ENCODE measurements around the gene PLK5. TPM values are rescaled to one million over a fixed set of nuclear protein-coding genes. Genes with fewer than 3 reads are reported as not detected.

PLK5 gene
- total and polyA plus RNA-seq, 2 experiments from 2014 or later: 0.97 to 1.2 TPM

DNA sequence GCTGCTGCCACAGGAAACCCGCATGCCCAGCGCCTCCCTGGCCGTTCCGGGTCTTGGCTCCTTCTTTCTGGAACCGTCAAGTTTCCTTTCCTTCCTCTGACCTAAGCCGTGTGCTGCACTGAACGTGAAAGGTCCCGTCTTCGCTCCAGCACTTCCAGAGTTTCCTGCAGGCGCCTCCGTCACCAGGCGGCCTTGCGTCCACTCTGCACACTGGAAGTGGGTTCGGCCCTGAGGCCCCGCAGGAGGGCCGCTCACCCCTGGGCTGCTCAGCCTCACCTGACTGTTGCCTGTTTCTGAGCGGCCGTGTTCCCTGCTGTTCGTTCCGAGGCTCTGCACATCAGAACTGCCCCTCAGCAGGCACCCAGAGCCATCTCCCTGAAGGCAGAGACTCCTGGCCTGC lies 56.5 kb downstream of the PLK5 start:
- Mint-ChIP-seq H3K27me3 (ENCODE audit: insufficient read depth, low read depth, poor library complexity) (peaks cover 4% of the 10 kb centered on the region), H3K9me3 (no peaks in the 10 kb centered on the region), H3K36me3 (ENCODE audit: low read depth) (peaks cover 58% of the 10 kb centered on the region), H3K4me3 (no peak overlapping the region), H3K4me1 (no peaks in the 10 kb centered on the region), H3K27ac (no peak overlapping the region)
- H3K4me1 ChIP-seq (ENCODE audit: insufficient read depth): no peaks in the 10 kb centered on the region
- no peaks in the 10 kb centered on the region for H3K27me3 ChIP-seq (ENCODE audit: insufficient read depth)
- H3K4me2 ChIP-seq: no peak overlapping the region
- no peaks in the 10 kb centered on the region; the same call in 1 of the 2 replicates for H3K36me3 ChIP-seq (ENCODE audit: insufficient read depth)
- no peak for DNase-seq (ENCODE audit: low spot score)
- H2AFZ ChIP-seq: no peak overlapping the region
- TF ChIP-seq ZNF114 (CRISPR knock-in tag; IDR thresholded peaks at IDR 0.05) (no peak), POLR2AphosphoS5 (IDR thresholded peaks at IDR 0.05; ENCODE audit: low read depth) (no peak), NANOG (IDR thresholded peaks at IDR 0.05; ENCODE audit: borderline replicate concordance) (no peak)
- H3K4me3 ChIP-seq: no peak overlapping the region
- no peaks in the 10 kb centered on the region for H3K9me2 ChIP-seq (ENCODE audit: insufficient read depth)
- peaks cover 9% of the 10 kb centered on the region for H4K20me1 ChIP-seq (replicated peaks; ENCODE audit: insufficient read depth)
- no peaks in the 10 kb centered on the region for H3K79me2 ChIP-seq (replicated peaks; ENCODE audit: insufficient read depth)
- no peak for ATAC-seq
- no peak overlapping the region for H3K27ac ChIP-seq (ENCODE audit: low read depth)
- H3F3A ChIP-seq (replicated peaks; ENCODE audit: low read depth): no peaks in the 10 kb centered on the region

DNA sequence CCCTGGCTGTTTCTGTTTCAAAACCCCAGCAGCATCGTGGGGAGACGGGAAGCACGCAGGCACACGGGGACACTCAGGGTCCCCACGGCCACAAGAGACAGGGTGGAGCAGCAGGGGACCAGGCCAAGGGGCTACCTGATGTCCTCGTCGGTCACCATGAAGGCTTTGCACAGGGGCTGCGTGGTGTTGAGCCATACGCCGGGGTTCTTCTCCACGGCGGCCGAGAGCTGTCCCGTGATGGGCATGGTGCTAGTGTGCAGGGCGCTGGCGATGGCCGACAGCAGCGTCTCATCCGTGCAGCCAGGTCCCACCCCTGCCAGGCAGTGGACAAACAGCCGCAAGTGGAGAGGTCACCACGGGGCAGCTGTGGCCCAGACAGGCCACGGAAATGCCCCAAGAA lies 57.1 kb downstream of the PLK5 start:
- DNase-seq (ENCODE audit: low spot score) (no peak), ATAC-seq (no peak)
- no peaks in the 10 kb centered on the region for H3K4me1 ChIP-seq (ENCODE audit: insufficient read depth)
- H3K9me2 ChIP-seq (ENCODE audit: insufficient read depth): no peaks in the 10 kb centered on the region
- H3K4me3 Mint-ChIP-seq: no peak overlapping the region
- H2AFZ ChIP-seq: no peak overlapping the region
- H3K4me1 Mint-ChIP-seq: no peaks in the 10 kb centered on the region
- H3K4me3 ChIP-seq: no peak overlapping the region
- H3K27me3 ChIP-seq (ENCODE audit: insufficient read depth): no peaks in the 10 kb centered on the region
- peaks cover 2% of the 10 kb centered on the region; the same call in 1 of the 2 replicates for H3K79me2 ChIP-seq (replicated peaks; ENCODE audit: insufficient read depth)
- H3F3A ChIP-seq (replicated peaks; ENCODE audit: low read depth): no peaks in the 10 kb centered on the region
- H3K36me3 Mint-ChIP-seq (ENCODE audit: low read depth): peaks cover 61% of the 10 kb centered on the region
- H3K9me3 Mint-ChIP-seq: no peaks in the 10 kb centered on the region
- H3K4me2 ChIP-seq: no peak overlapping the region
- TF ChIP-seq POLR2AphosphoS5 (IDR thresholded peaks at IDR 0.05; ENCODE audit: low read depth) (no peak), EZH2 (IDR thresholded peaks at IDR 0.05; ENCODE audit: low read depth, unreplicated experiment) (no peak)
- peaks cover 11% of the 10 kb centered on the region for H4K20me1 ChIP-seq (replicated peaks; ENCODE audit: insufficient read depth)
- H3K27ac ChIP-seq (ENCODE audit: low read depth): no peak overlapping the region
- H3K36me3 ChIP-seq (ENCODE audit: insufficient read depth): no peaks in the 10 kb centered on the region; the same call in 1 of the 2 replicates
- H3K27me3 Mint-ChIP-seq (ENCODE audit: insufficient read depth, low read depth, poor library complexity): peaks cover 4% of the 10 kb centered on the region
- H3K27ac Mint-ChIP-seq: no peak overlapping the region

DNA sequence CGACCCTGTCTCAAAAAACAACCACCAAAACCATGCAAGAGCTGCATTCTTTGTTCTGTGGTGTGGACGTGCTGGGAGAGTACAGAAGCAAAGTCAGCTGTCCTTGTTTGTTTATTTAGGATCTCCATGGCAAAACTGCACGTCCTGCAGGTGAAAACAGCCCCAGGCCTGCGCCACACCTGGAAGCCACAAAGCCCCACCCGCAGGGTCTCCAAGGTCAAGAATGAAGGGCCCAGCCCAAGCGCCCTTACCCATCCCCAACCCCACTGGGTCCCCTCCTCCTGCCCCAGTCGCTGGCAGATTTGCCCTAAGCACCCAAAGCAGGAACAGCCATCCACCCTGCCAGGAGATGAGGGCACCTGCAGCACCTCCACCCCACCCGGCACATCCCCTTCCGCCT lies 58.3 kb downstream of the PLK5 start:
- Mint-ChIP-seq H3K9me3 (no peaks in the 10 kb centered on the region), H3K4me3 (no peak overlapping the region)
- no peaks in the 10 kb centered on the region; the same call in 1 of the 2 replicates for H3K36me3 ChIP-seq (ENCODE audit: insufficient read depth)
- TF ChIP-seq ZNF331 (CRISPR knock-in tag; IDR thresholded peaks at IDR 0.05; ENCODE audit: low read depth) (no peak), POLR2AphosphoS5 (IDR thresholded peaks at IDR 0.05; ENCODE audit: low read depth) (no peak), ZNF462 (CRISPR knock-in tag; IDR thresholded peaks at IDR 0.05) (no peak), EZH2 (IDR thresholded peaks at IDR 0.05; ENCODE audit: low read depth, unreplicated experiment) (no peak), CTCF (conservative IDR thresholded peaks at IDR 0.05; ENCODE audit: low read depth in 2 of 2) (no peak), JUNB (IDR thresholded peaks at IDR 0.05; ENCODE audit: unreplicated experiment) (no peak), EZH2phosphoT487 (IDR thresholded peaks at IDR 0.05; ENCODE audit: unreplicated experiment) (no peak)

More for the DNA sequence above, 58.3 kb downstream of the PLK5 start:
- no peaks in the 10 kb centered on the region for H3K27me3 ChIP-seq (ENCODE audit: insufficient read depth)
- H3K27ac ChIP-seq (ENCODE audit: low read depth): no peak overlapping the region
- Mint-ChIP-seq H3K27me3 (ENCODE audit: insufficient read depth, low read depth, poor library complexity) (peaks cover 2% of the 10 kb centered on the region), H3K27ac (no peak overlapping the region), H3K4me1 (no peaks in the 10 kb centered on the region), H3K36me3 (ENCODE audit: low read depth) (peaks cover 63% of the 10 kb centered on the region)
- no peak overlapping the region for H3K4me2 ChIP-seq
- H3K79me2 ChIP-seq (replicated peaks; ENCODE audit: insufficient read depth): peaks cover 14% of the 10 kb centered on the region
- peaks cover 14% of the 10 kb centered on the region for H4K20me1 ChIP-seq (replicated peaks; ENCODE audit: insufficient read depth)
- no peak for DNase-seq (ENCODE audit: low spot score)
- H3K4me1 ChIP-seq (ENCODE audit: insufficient read depth): no peaks in the 10 kb centered on the region
- ATAC-seq: no peak
- no peak overlapping the region for H3K4me3 ChIP-seq
- no peaks in the 10 kb centered on the region for H3F3A ChIP-seq (replicated peaks; ENCODE audit: low read depth)
- no peaks in the 10 kb centered on the region for H3K9me2 ChIP-seq (ENCODE audit: insufficient read depth)
- H2AFZ ChIP-seq: no peak overlapping the region

All from GM23338 (cell line).